GM21619 (cell line): ENCODE measurements around the gene ARHGAP11B.
"Not testable (repeated sequence)": the region's sequence is repeated elsewhere in the genome, so short reads cannot be mapped to it uniquely, and the experiment has no call there.

Experiments used
- ATAC-seq: cut with Tn5 transposase; IDR thresholded peaks from one replicate; pipeline ENCODE4 v1.9.1; 2021; ENCODE audit not compliant: unreplicated experiment

Gene ARHGAP11B

DNA sequence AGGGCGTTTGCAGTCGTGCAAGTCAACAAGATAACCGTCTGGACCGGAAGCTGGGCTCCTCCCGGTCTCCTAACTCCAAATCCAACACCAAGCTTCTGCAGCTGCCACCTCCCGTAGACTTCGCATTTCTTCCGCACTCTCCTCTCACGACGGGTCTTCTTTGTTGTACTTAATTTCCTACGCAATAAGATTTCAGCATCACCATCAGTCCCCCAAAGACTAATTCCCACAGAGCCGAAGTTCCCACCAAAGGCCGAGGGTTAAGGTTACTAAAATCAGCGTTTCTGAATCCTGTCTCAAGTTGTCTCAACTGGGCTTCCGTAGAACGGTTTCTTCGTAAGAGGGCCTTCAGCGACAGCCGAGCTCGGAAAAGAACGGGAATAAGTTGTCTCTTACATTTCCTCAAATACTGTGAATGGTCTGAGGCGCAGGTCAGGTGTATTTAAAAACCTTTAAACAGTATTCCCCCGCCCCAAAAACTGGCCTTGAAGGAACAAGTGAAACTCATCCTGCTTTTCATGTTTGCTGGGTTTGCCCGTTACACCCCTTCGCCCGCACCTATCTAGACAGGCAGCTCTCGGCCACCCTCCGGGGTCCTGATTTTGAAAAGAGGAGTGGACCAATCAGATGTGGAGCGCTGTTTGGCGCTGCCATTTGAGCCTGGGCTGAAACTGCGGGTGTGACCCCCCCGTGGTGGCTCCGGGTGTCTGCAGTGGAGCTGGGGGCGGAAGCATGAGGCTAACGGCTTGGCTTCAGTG is at the start of gene ARHGAP11B:
ARHGAP11B (plus strand) TSS at position 693 of the 758 bp plus-strand sequence.
- ATAC-seq: peak; percentile 89

DNA sequence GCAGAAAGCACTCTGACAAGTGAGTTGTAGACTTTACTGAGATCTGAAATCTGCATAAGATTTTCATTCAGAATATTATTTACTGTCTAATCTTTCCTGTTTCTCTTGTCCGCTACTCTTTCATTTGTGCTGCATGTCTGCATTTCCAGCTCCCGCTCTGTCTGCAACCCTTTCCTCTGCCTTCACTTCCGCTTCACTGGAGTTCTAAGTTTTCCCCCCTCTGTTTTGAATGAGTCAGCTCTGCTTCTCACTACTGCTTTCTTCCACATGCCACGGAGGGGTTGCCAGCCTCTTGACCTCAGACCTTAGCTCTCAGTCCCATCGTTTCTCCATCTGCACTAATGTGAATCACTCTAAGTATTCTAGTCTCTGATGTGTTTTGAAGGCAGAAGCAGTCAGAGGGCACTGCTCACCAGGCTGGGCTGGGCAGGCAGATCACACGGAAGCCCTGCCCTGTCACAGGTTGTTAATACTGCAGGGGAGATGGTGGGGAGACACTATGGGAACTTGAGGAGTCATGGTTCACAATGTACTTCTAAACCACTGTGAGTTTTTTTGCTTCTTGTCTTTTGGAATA is 46.4 kb upstream of the ARHGAP11B start:
- ATAC-seq: not testable (repeated sequence)

DNA sequence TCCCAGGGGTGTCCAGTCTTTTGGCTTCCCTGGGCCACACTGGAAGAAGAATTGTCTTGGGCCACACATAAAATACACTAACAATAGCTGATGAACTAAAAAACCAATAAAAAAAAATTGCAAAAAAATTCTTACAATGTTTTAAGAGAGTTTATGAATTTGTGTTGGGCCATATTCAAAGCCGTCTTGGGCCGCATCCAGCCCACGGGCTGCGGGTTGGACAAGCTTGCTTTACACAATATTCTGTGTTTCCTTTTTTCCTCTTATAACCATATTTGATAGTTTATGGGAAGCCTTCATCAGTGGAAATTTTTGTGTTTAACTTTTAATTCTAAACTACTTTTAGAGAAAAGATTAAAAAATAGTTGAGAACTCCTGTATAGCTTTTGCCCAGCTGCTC is 45.2 kb upstream of the ARHGAP11B start:
- not testable (repeated sequence) for ATAC-seq

DNA sequence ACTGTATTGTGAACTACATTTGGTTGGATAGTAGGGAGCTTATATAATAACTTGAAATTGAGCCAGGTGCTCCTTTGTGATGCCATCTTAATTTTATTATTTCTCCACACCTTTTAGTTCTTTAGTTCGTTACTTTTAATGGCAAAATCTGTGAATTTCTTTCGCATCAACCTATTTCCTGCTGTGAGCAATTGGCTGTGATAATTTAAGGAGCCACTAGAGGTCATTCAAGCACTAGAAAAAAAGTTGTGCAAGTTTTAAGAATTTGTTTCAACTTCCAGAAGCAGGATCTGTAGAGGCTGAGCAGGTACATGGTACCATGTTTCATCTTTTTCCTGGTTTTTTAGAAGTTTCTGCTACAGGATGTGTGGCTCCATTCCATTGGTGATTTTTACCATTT is 27.0 kb upstream of the ARHGAP11B start:
- not testable (repeated sequence) for ATAC-seq

DNA sequence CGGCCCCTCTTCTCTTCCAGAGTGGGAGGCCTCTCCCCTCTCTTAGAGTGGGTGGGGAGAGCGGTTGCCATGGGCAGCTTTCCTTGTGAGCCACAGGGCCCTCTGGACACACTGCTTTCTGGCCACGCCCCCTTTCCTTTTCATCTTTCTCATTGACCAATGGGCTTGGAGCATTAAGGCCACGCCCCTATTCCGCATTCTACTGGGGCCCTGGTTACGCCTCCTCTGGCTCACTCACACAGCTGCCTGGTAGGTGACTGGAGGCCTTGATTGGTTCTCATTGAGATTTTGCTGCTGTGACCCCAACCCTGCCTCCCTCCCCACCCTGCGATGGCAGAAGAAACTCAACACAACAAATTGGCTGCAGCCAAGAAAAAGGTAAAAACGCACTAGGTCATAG is 22.1 kb upstream of the ARHGAP11B start, which contains the start of gene GOLGA8H:
GOLGA8H (plus strand) TSS at position 233 of the 400 bp plus-strand sequence; CDS start at position 331, 98 bp downstream.
- not testable (repeated sequence) for ATAC-seq

DNA sequence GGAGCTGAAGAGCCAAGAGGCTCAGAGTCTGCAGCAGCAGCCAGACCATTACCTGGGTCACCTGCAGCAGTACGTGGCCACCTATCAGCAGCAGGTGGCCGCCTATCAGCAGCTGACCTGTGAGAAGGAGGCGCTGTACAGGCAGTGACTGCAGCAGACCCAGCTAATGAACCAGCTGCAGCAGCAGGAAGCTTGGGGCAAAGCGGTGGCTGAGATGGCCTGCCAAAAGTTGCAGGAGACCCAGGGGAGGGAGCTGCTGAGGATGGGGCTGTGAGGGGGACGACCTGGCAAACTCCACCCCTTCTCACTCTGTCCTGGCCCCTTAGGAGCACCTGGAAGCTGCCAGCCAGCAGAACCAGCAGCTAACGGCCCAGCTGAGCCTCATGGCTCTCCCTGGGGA is 13.7 kb upstream of the ARHGAP11B start:
- ATAC-seq: not testable (repeated sequence)

DNA sequence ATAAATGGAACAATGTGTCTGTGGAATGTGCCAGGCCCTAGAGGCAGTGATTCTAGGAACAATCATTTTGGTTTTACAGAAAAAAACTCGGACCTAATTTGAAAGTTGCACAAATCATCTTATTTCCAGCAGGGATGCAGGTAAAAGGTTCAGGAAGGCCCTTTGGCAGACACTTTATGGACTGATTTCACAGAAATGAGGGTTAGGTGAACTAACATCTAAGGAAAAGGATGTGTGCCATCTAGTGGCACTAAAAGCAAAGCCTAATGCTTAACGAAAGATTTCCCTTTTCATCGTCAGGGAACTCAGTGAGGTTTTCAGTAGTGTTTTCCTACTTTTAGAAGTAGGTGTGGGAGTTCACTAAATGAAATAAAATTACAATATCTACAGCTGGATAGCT is 4.6 kb upstream of the ARHGAP11B start:
- not testable (repeated sequence) for ATAC-seq

DNA sequence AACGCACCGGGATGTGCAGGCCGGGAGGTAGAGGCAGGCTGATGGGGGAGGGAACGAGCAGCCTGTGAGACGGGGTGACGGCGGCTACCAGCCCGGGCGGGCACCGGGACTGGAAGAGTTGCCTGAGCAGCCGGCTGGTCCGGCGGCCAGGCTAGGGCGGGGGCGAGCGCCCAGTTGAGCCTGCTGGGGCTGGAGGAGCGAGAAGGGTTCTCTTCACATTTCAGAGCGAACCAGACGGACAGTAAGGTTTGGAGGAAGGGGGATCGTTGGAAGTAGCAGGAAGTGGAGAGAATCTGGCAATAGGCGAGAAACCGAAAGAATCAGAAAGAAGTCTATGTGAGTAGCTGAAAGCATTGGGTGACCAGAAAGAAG is 252 bp downstream of the ARHGAP11B start:
- peak; percentile 2 for ATAC-seq

DNA sequence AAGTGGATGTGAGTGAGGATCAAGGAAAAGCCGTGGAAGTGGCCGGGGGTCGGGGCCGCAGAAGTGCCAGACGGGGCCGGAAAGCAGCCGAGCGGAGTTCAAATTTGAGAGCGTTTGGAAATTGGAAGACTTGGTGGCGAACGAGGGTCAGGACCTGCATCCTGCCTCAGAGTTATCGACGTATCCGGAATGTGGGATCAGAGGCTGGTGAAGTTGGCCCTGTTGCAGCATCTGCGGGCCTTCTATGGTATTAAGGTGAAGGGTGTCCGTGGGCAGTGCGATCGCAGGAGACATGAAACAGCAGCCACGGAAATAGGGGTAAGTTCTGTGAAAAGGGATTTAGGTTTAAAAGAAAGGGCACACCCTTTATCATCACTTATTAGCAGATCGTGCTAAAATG is 704 bp downstream of the ARHGAP11B start:
- ATAC-seq: not testable (repeated sequence)

DNA sequence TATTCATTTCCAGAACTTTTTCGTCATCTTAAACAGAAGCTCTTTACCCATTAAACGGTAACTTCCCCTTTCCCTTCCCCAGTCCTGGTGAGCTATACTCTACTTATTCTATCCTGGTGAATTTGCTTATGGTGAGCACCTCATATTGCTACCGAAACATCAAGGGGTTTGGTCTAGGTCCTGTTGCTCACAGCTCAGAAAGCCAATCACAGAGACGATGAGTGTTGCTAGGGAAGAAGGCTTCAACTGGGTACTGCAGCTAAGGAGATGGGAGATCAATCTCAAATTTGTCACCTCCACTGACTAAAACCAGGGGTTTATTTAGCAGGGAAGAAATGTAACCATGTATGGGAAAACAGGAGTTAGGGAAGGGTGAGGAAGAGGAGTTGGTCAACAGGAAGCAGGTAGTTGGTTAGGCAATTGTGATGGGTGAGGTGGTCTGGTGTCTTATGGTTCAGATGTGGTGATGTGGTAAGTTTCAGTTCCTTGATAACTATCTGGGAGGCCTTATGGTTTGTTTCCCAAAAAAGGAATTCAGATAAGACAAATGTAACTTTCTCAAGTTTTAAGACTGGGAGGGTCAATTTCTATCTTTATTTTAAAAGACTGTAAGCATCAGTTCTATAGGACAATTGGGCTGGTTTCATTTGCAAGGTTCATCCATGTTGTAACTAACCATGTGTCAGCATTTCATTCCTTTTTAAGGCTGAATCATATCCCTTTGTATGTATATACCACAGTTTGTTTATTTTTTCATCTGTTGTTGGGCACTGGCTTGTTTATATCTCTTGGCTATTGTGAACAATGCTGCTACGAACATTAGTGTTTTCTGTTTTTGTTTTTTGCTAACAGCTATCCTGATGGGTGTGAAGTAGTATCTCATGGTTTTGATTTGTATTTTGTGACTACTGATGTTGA is 24.3 kb downstream of the ARHGAP11B start:
- ATAC-seq: peak; percentile 89

DNA sequence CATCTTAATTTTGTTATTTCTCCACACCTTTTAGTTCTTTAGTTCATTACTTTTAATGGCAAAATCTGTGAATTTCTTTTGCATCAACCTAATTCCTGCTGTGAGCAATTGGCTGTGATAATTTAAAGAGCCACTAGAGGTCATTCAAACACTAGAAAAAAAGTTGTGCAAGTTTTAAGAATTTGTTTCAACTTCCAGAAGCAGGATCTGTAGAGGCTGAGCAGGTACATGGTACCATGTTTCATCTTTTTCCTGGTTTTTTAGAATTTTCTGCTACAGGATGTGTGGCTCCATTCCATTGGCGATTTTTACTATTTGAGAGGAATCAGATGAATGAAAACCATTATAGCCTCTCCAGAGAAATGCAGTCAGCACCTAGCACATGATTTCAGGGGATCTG is 35.2 kb downstream of the ARHGAP11B start:
- not testable (repeated sequence) for ATAC-seq

DNA sequence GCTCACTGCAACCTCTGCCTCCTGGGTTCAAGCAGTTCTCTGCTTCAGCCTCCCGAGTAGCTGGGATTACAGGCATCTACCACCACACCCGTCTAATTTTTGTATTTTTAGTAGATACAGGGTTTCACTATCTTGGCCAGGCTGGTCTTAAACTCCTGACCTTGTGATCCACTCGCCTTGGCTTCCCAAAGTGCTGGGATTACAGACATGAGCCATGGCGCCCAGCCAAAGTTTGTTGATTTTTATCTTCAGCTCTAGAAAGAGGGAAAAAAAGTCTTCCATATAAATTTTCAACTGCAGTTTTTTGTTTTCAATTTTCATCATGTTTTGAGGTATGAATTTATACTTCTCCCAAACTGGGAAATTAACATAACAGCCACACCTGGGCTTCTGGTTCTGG is 43.7 kb downstream of the ARHGAP11B start:
- ATAC-seq: not testable (repeated sequence)

DNA sequence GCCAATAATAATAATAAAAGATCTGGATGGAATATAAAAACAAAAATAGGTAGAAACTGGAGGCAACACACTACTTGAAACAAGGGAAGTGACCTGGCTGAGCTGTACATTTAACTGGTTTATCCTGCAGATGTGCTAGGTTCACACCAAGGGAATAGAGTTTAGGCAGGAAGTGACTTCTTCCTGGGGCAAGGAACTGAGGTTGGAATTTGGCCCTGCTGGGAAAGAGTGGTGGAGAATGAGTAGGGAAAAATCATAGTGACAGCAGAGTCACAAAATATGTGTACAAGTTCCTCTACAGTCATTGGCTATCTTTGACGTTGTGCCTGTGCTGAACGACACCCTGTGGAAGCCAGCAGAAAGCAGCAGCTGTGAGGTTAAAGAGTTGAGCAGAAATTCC is 44.1 kb downstream of the ARHGAP11B start:
- ATAC-seq: no peak

DNA sequence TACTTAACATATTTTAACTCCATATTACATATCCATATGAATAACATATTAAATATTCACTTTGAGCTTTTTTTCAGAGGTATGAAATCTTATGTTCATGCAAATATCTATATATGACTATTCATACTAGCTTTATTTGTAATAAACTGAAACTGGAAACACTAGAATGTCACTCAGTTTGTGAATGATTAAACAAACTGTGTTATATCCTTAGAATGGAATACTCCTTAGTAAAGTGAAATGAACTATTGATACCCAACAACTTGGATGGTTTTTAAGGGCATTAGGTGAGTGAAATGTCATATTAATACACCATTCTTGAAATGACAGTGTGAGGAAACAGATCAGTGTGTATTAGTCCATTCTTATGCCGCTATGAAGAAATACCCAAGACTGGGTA is 45.4 kb downstream of the ARHGAP11B start:
- ATAC-seq: no peak

DNA sequence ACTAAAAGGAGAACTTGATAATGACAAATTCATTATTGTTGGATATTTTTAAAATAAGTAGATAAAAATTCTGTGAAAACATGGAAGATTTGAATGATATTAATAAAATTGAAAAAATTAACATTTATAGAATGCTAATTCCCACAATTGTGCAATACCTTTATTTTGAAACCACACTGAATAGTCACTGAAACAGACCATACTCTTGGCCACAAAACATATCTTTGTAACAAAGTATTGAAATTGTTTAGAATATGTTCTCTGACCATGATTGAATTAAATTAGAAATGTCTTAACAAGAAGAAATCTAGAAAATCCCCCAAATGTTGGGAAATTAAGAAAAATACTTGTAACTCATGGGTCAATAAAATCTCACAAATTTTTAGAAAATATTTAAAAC is 49.2 kb downstream of the ARHGAP11B start:
- ATAC-seq: no peak

DNA sequence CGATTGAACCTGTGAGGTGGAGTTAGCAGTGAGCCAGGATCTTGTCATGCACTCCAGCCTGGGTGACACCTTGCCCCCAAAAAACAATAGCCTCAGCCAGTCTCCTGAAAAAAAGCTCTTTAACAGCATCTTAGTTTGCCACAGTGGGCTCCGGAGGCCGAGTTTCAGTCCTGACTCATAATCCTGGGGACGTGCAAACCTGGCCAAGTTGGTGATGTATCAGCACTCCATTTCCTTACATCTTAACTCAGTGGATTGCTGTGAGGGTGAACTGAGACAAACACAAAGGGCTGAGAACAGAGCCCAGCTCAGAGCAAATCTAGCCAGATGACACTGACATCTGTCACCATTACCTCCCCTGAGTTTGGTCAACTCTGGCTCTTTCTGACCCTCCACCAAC is 50.0 kb downstream of the ARHGAP11B start:
- not testable (repeated sequence) for ATAC-seq

DNA sequence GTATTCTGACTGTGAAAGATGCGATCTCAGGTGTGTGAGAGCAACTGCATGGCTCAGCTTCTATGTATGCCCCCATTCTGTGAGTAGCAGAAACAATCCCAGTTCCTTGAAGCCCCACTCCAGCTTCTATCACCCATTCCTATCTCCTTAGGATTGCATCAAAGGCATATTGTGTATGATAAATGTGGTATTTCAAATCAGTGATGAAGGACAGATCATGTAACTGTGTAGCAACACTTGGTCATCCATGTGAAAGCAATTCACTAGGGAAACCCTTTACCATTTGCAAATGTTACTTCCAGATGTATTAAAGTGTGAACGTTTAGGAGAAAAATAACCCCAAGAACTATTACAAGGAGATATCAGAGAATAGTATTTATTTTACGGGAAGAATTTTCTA is 55.1 kb downstream of the ARHGAP11B start:
- not testable (repeated sequence) for ATAC-seq

DNA sequence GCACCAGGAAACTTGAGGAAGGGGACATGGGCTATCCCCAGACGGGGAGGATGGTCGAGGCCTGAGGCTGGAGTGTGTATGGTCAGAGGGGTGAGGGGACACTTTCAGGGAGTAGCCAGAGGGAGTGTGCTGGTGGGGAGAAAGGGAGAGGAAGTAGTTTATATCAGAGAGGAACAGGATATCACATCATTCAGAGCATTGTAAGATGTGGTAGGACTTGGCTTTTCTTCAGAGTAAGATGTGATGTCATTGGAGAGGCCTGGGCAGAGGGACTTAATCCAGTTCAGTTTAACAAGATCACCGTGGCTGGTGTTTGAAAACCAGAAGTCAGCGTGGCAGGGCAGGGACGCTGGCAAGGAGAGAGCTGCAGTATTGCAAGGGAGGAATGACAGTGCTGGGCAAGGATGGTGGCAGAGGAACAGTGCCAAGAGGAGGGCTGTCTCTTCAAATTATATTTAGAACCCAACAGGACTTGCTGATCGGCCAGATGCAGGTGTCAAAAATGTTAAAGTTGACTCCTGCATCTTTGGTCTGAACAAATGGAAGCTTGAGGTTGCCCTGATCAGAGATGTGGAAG is 59.9 kb downstream of the ARHGAP11B start:
- not testable (repeated sequence) for ATAC-seq

DNA sequence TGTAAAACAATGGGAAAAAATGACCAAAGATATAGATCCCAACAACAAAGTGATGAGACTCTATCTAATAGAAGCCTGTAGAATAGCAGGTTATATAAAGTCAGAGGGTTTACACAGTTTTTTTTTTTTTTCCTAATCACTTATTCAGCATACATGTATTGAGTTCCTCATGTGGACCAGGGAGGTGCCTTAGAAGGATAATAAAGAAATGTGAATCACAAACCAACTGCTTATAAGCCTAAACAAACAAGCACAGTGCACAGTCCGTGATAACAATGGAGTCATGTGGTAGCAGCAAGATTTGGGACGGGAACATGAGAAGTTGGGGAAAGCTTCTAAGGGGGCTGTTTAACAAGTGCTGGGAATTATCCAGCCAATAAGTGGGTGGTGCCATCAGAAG is 60.7 kb downstream of the ARHGAP11B start:
- ATAC-seq: not testable (repeated sequence)
